ENCODE measurements around the gene MYOZ2.

DNA sequence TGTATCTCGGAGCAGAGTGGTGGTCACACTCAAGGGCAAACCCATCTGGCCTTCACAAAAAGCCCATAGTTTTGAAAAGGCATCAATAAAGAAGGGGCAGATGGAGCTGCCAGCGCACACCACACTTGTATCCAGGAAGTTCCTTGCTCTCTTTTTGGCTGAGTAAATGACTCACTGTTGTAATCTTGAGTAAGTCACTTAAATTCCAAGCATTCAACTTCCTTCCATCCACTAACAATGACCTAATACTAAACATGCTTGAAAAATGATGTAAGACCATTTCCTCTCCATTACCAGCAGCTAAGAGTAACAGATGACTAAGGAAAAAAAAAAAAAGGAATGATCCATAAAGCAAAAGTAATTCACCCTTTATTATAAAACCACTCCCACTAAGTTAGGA, 32.4 kb upstream of the MYOZ2 start:
- TF ChIP-seq POLR2AphosphoS5 (IDR thresholded peaks at IDR 0.05) (peak; percentile 22 to 77), POLR2A (IDR thresholded peaks at IDR 0.05; ENCODE audit: low read depth) (no peak), EP300 (IDR thresholded peaks at IDR 0.05) (no peak)

Data from esophagus muscularis mucosa (tissue), 3 donors.